Neural progenitor cell (in vitro differentiated cells): Measurements from ENCODE around the gene SMARCA1.

ENCODE experiments used
- CTCF ChIP-seq: fragments of 200-600 bp; sonication (generic); IDR thresholded peaks from 2 replicates; pipeline ENCODE4 v1.5.1; 2017; ENCODE audit warnings: antibody characterized with exemption, mild to moderate bottlenecking
- EZH2 ChIP-seq: fragments of 200-600 bp; sonication (generic); IDR thresholded peaks from 2 replicates; pipeline ENCODE4 v1.6.1; 2017; ENCODE audit warnings: antibody characterized with exemption, mild to moderate bottlenecking, moderate library complexity
- EZH2phosphoT487 ChIP-seq: fragments of 200-600 bp; sonication (generic); IDR thresholded peaks from 2 replicates; pipeline ENCODE4 v1.6.1; 2017; ENCODE audit warnings: antibody characterized with exemption

- no peak for TF ChIP-seq CTCF
- TF ChIP-seq EZH2: no peak
- TF ChIP-seq EZH2phosphoT487: no peak
Observed at GRCh38 chrX:129540722-129541184, 17.5 kb upstream of the SMARCA1 start.
